ENCODE results near the gene RALGAPB. TPM values are rescaled to one million over a fixed set of nuclear protein-coding genes. Genes with fewer than 3 reads are reported as not detected.

The RALGAPB gene
- total and polyA plus RNA-seq, 2 of the 13 experiments (the other 11 are each of a cell fraction or from before 2014, with no cell fraction given): 17.6 to 30.6 TPM

- TF ChIP-seq DMTF1 (CRISPR knock-in tag; IDR thresholded peaks at IDR 0.05): peak; percentile 11; the same call in 1 of the 2 replicates
- TF ChIP-seq TOPORS (CRISPR knock-in tag; IDR thresholded peaks at IDR 0.05): no peak
- TF ChIP-seq ZNF513 (CRISPR knock-in tag; conservative IDR thresholded peaks at IDR 0.05): no peak
- TF ChIP-seq MTF2 (CRISPR knock-in tag; IDR thresholded peaks at IDR 0.05; ENCODE audit: borderline replicate concordance): peak; percentile 47; the same call in 1 of the 2 replicates
- TF ChIP-seq ZNF552 (CRISPR knock-in tag; IDR thresholded peaks at IDR 0.05; ENCODE audit: borderline replicate concordance): no peak
- TF ChIP-seq THAP8 (CRISPR knock-in tag; IDR thresholded peaks at IDR 0.05; ENCODE audit: borderline replicate concordance): no peak
- no peak for TF ChIP-seq NR0B2 (CRISPR knock-in tag; IDR thresholded peaks at IDR 0.05)
- TF ChIP-seq GRHL1 (CRISPR knock-in tag; conservative IDR thresholded peaks at IDR 0.05): no peak
- TF ChIP-seq SRSF1 (optimal IDR thresholded peaks at IDR 0.05; ENCODE audit: low read depth, low read length): no peak
- TF ChIP-seq PREB (CRISPR knock-in tag; IDR thresholded peaks at IDR 0.05): no peak
- TF ChIP-seq TIGD3 (CRISPR knock-in tag; IDR thresholded peaks at IDR 0.05; ENCODE audit: borderline replicate concordance): no peak
- TF ChIP-seq SMAD3 (CRISPR knock-in tag; IDR thresholded peaks at IDR 0.05): no peak
- TF ChIP-seq ZSCAN21 (CRISPR knock-in tag; IDR thresholded peaks at IDR 0.05; ENCODE audit: borderline replicate concordance): no peak
- TF ChIP-seq ATF5 (CRISPR knock-in tag; IDR thresholded peaks at IDR 0.05; ENCODE audit: low read depth): no peak
- no peak for TF ChIP-seq ZKSCAN8 (CRISPR knock-in tag; IDR thresholded peaks at IDR 0.05; ENCODE audit: borderline replicate concordance)
Measured at GRCh38 chr20:38435555-38435939, 37.1 kb upstream of the RALGAPB start (continued).
